K562 (cell line): ENCODE results near the gene PTPN11. TPM values are rescaled to one million over a fixed set of nuclear protein-coding genes. Genes with fewer than 3 reads are reported as not detected.

Experiments used
- BACH1 ChIP-seq: fragments of 200-800 bp; sonication (Bioruptor generic); IDR thresholded peaks from 2 replicates; pipeline ENCODE4 v1.6.1; 2016; ENCODE audit warnings: missing genetic modification characterization, missing compliant biosample characterization
- CBFB ChIP-seq: sonication (generic); formaldehyde crosslinking; IDR thresholded peaks from 2 replicates; pipeline ENCODE4 v1.4.0; 2020; ENCODE audit warnings: mild to moderate bottlenecking, missing genetic modification reagents
- ERF ChIP-seq: fragments of 450-650 bp; formaldehyde crosslinking; IDR thresholded peaks from 2 replicates; pipeline ENCODE4 v1.4.0; 2020; ENCODE audit warnings: mild to moderate bottlenecking, mixed read lengths
- GATA2 ChIP-seq: sonication (generic); formaldehyde crosslinking; IDR thresholded peaks from 2 replicates; pipeline ENCODE4 v1.4.0; 2020; ENCODE audit warnings: mild to moderate bottlenecking, missing genetic modification reagents
- HES1 ChIP-seq: fragments of 450-650 bp; IDR thresholded peaks from 2 replicates; pipeline ENCODE4 v1.6.1; 2016; ENCODE audit warnings: low read depth, mild to moderate bottlenecking, moderate library complexity
- IRF9 ChIP-seq: fragments of 450-650 bp; IDR thresholded peaks from 2 replicates; pipeline ENCODE4 v1.6.1; 2016; ENCODE audit warnings: missing biosample characterization, missing genetic modification characterization
- MCM2 ChIP-seq: fragments of 450-650 bp; IDR thresholded peaks from 2 replicates; pipeline ENCODE4 v1.6.1; 2017; ENCODE audit warnings: low read depth, mild to moderate bottlenecking
- MTA2 ChIP-seq: fragments of 450-650 bp; IDR thresholded peaks from 2 replicates; pipeline ENCODE4 v1.6.1; 2016; ENCODE audit warnings: low read depth
- NELFE ChIP-seq: IDR thresholded peaks from 2 replicates; pipeline ENCODE4 v1.6.1; 2011; ENCODE audit warnings: mild to moderate bottlenecking; ENCODE audit not compliant: insufficient read depth, insufficient read length
- NFE2L1 ChIP-seq: fragments of 450-650 bp; IDR thresholded peaks from 2 replicates; pipeline ENCODE4 v1.6.1; 2016; ENCODE audit warnings: missing genetic modification characterization, low read depth, mild to moderate bottlenecking, missing compliant biosample characterization, moderate library complexity, borderline replicate concordance
- NR1H2 ChIP-seq: sonication (generic); formaldehyde crosslinking; IDR thresholded peaks from 2 replicates; pipeline ENCODE4 v1.4.0; 2020; ENCODE audit warnings: mild to moderate bottlenecking, missing genetic modification reagents
- NR4A1 ChIP-seq, 2 experiments: fragments of 250-450 bp in 1 of 2; fragments of 450-650 bp in 1 of 2; sonication (Bioruptor Pico) in 1 of 2; IDR thresholded peaks; 2 replicates each; pipeline versions ENCODE4 v1.4.0 to v1.6.1; 2016 to 2020; ENCODE audit warnings: mild to moderate bottlenecking in 2 of 2, missing compliant biosample characterization in 1 of 2, missing genetic modification characterization in 1 of 2, moderate library complexity in 1 of 2
- POLR3A ChIP-seq: IDR thresholded peaks from 2 replicates; pipeline ENCODE4 v1.6.1; 2011; ENCODE audit warnings: borderline replicate concordance, mild to moderate bottlenecking, moderate library complexity; ENCODE audit not compliant: insufficient read length, insufficient read depth; ENCODE audit errors: extremely low read depth
- RB1 ChIP-seq: fragments of 450-650 bp; IDR thresholded peaks from 2 replicates; pipeline ENCODE4 v1.6.1; 2017; ENCODE audit warnings: low read depth, mild to moderate bottlenecking
- RBM14 ChIP-seq: fragments of 200-400 bp; formaldehyde crosslinking; IDR thresholded peaks from 2 replicates; pipeline ENCODE4 v1.6.1; 2018; ENCODE audit warnings: low read depth, mild to moderate bottlenecking, low read length, moderate library complexity, borderline replicate concordance; ENCODE audit not compliant: insufficient read depth
- RBM15 ChIP-seq: fragments of 200-400 bp; formaldehyde crosslinking; IDR thresholded peaks from 2 replicates; pipeline ENCODE4 v1.6.1; 2018; ENCODE audit warnings: mild to moderate bottlenecking, low read length, moderate library complexity; ENCODE audit not compliant: insufficient read depth
- RHOXF2B ChIP-seq: fragments of 250-450 bp; sonication (Bioruptor Pico); conservative IDR thresholded peaks from 2 replicates; pipeline ENCODE4 v1.5.1; 2021
- RNF219 ChIP-seq: fragments of 250-450 bp; sonication (Bioruptor Pico); IDR thresholded peaks from 2 replicates; pipeline ENCODE4 v1.5.0; 2022; ENCODE audit warnings: mild to moderate bottlenecking
- TCF7 ChIP-seq: sonication (generic); IDR thresholded peaks from 2 replicates; pipeline ENCODE4 v1.6.1; 2016; ENCODE audit warnings: antibody characterized with exemption, borderline replicate concordance
- TRIM24 ChIP-seq, 2 experiments: fragments of 450-650 bp; IDR thresholded peaks; 2 replicates each; pipeline ENCODE4 v1.6.1; 2016
- USF2 ChIP-seq: sonication (generic); formaldehyde crosslinking; IDR thresholded peaks from 2 replicates; pipeline ENCODE4 v1.5.0; 2020; ENCODE audit warnings: missing genetic modification reagents
- ZNF134 ChIP-seq: fragments of 250-450 bp; sonication (Bioruptor Pico); conservative IDR thresholded peaks from 2 replicates; pipeline ENCODE4 v1.4.0; 2020
- ZNF3 ChIP-seq: fragments of 250-450 bp; sonication (Bioruptor Pico); IDR thresholded peaks from 2 replicates; pipeline ENCODE4 v1.5.0; 2021; ENCODE audit warnings: mild to moderate bottlenecking, moderate library complexity
- ZNF354B ChIP-seq: fragments of 250-450 bp; sonication (Bioruptor Pico); IDR thresholded peaks from 2 replicates; pipeline ENCODE4 v1.4.0; 2020
- ZNF507 ChIP-seq: conservative IDR thresholded peaks from 2 replicates; pipeline ENCODE4 v1.6.1; 2017; ENCODE audit warnings: missing genetic modification characterization, missing compliant biosample characterization
- ZNF561 ChIP-seq: fragments of 450-650 bp; formaldehyde crosslinking; conservative IDR thresholded peaks from 2 replicates; pipeline ENCODE4 v1.4.0; 2020; ENCODE audit warnings: mild to moderate bottlenecking, moderate library complexity
- polyA plus RNA-seq, 8 experiments: library from polyadenylated mRNA; depleted of rRNA in 4 of 8; stranded (reverse) in 5 of 8; unstranded in 3 of 8; fragments of >200 nt; fragmentation: Nextera tagmentation in 2 of 8; fragmentation: Illumina TruSeq in 1 of 8; extraction: Ambion mirVana in 2 of 8; extraction: Trizol in 1 of 8; gene quantifications; 2 replicates each; pipeline versions ENCODE4 v1.2.1 to v1.2.3, GENCODE V29; 2011 to 2014; ENCODE audit warnings: inconsistent platforms in 1 of 8, missing spikeins in 1 of 8
- total RNA-seq, 7 experiments: library from RNA; depleted of rRNA in 6 of 7; stranded (reverse); fragments of >200 nt in 6 of 7; fragmentation: Illumina TruSeq in 2 of 7; extraction: Trizol in 2 of 7; gene quantifications; 2 replicates each; pipeline versions ENCODE4 v1.2.1 to v1.2.3, GENCODE V29; 2011 to 2021; ENCODE audit warnings: low replicate concordance in 1 of 7

PTPN11 gene
- total and polyA plus RNA-seq, 9 of the 15 experiments (the other 6 are each of a cell fraction or from before 2014, with no cell fraction given) = 22.5 to 126 (median 79.7) TPM

- TF ChIP-seq RBM14 (no peak), ZNF354B (no peak), BACH1 (tag) (peak; percentile 57; the same call in 1 of the 2 replicates), ZNF134 (no peak), GATA2 (CRISPR knock-in tag) (peak; percentile 47; the same call in 1 of the 2 replicates), ZNF561 (CRISPR knock-in tag) (no peak), RB1 (no peak), HES1 (no peak), NR4A1 (CRISPR knock-in tag; IDR thresholded peaks at IDR 0.05) (no peak), NR4A1 (tag; IDR thresholded peaks at IDR 0.05) (no peak), ZNF3 (CRISPR knock-in tag) (no peak), ERF (CRISPR knock-in tag) (no peak), MTA2 (peak; percentile 55; the same call in 1 of the 2 replicates), IRF9 (tag) (peak; percentile 5; the same call in 1 of the 2 replicates), ZNF507 (tag) (no peak), RBM15 (no peak), RNF219 (no peak), NELFE (no peak), CBFB (CRISPR knock-in tag) (no peak), USF2 (CRISPR knock-in tag) (no peak), NFE2L1 (no peak), TRIM24 (IDR thresholded peaks at IDR 0.05) (peak; percentile 51 to 65; a peak in 3 of 4 replicates), POLR3A (no peak), RHOXF2B (CRISPR knock-in tag) (no peak), MCM2 (no peak), TCF7 (no peak), NR1H2 (CRISPR knock-in tag) (no peak)
These were observed 32.0 kb upstream of the PTPN11 start (continued) for GRCh38 chr12:112386726-112387125.
